SK-N-SH treated with all-trans-retinoic acid at 6 μM for 48 hours (cell line): ENCODE results near the gene MRPL9.

Source experiments
- ATAC-seq: fragments of 200-7000 bp; cut with Tn5 transposase; 3 replicates; pipeline ENCODE4 v1.9.1; 2020; ENCODE audit warnings: mild to moderate bottlenecking, moderate library complexity
- ARNTL ChIP-seq: fragments of 450-650 bp; formaldehyde crosslinking; IDR thresholded peaks from 2 replicates; pipeline ENCODE4 v1.5.0; 2020; ENCODE audit warnings: low read depth, mild to moderate bottlenecking, moderate library complexity, borderline replicate concordance
- BACH2 ChIP-seq: fragments of 250-450 bp; sonication (Bioruptor Pico); IDR thresholded peaks from 2 replicates; pipeline ENCODE4 v1.9.0; 2021; ENCODE audit warnings: mild to moderate bottlenecking, borderline replicate concordance
- CSDC2 ChIP-seq: fragments of 250-450 bp; sonication (Bioruptor Pico); IDR thresholded peaks from 2 replicates; pipeline ENCODE4 v1.5.0; 2020; ENCODE audit warnings: mild to moderate bottlenecking, moderate library complexity
- ESRRG ChIP-seq: fragments of 250-450 bp; sonication (Bioruptor Pico); IDR thresholded peaks from 2 replicates; pipeline ENCODE4 v1.6.1; 2021; ENCODE audit warnings: mild to moderate bottlenecking
- GLIS3 ChIP-seq: fragments of 250-450 bp; sonication (Bioruptor Pico); IDR thresholded peaks from 2 replicates; pipeline ENCODE4 v1.5.0; 2020; ENCODE audit warnings: mild to moderate bottlenecking, moderate library complexity
- ISL1 ChIP-seq: fragments of 250-450 bp; sonication (Bioruptor Pico); IDR thresholded peaks from 2 replicates; pipeline ENCODE4 v2.1.2; 2022; ENCODE audit warnings: mild to moderate bottlenecking, moderate library complexity
- OSR1 ChIP-seq: fragments of 250-450 bp; sonication (Bioruptor Pico); IDR thresholded peaks from 2 replicates; pipeline ENCODE4 v1.8.0; 2022; ENCODE audit warnings: moderate library complexity, mild to moderate bottlenecking, inconsistent platforms
- PPARA ChIP-seq: fragments of 250-450 bp; sonication (Bioruptor Pico); IDR thresholded peaks from 2 replicates; pipeline ENCODE4 v1.5.0; 2020; ENCODE audit warnings: mild to moderate bottlenecking, borderline replicate concordance
- RARB ChIP-seq: fragments of 250-450 bp; sonication (Bioruptor Pico); IDR thresholded peaks from 2 replicates; pipeline ENCODE4 v1.8.0; 2021; ENCODE audit warnings: mild to moderate bottlenecking, moderate library complexity
- SNAI2 ChIP-seq: fragments of 250-450 bp; sonication (Bioruptor Pico); IDR thresholded peaks from 2 replicates; pipeline ENCODE4 v1.5.0; 2020; ENCODE audit warnings: mild to moderate bottlenecking, moderate library complexity
- TOX ChIP-seq: fragments of 250-450 bp; sonication (Bioruptor Pico); IDR thresholded peaks from 2 replicates; pipeline ENCODE4 v1.8.0; 2021; ENCODE audit warnings: mild to moderate bottlenecking, moderate library complexity, borderline replicate concordance
- ZC3H10 ChIP-seq: fragments of 250-450 bp; sonication (Bioruptor Pico); IDR thresholded peaks from 2 replicates; pipeline ENCODE4 v1.5.1; 2021; ENCODE audit warnings: mild to moderate bottlenecking, moderate library complexity
- ZFP3 ChIP-seq: fragments of 250-450 bp; sonication (Bioruptor Pico); IDR thresholded peaks from 2 replicates; pipeline ENCODE4 v1.5.0; 2020; ENCODE audit warnings: mild to moderate bottlenecking, moderate library complexity
- ZFP30 ChIP-seq: fragments of 450-650 bp; formaldehyde crosslinking; IDR thresholded peaks from 2 replicates; pipeline ENCODE4 v1.5.0; 2022; ENCODE audit warnings: mild to moderate bottlenecking, moderate library complexity
- ZNF565 ChIP-seq: fragments of 450-650 bp; formaldehyde crosslinking; conservative IDR thresholded peaks from 2 replicates; pipeline ENCODE4 v1.5.0; 2020; ENCODE audit warnings: low read depth, mild to moderate bottlenecking, moderate library complexity
- ZNF8 ChIP-seq: fragments of 450-650 bp; formaldehyde crosslinking; IDR thresholded peaks from 2 replicates; pipeline ENCODE4 v1.5.0; 2020; ENCODE audit warnings: mild to moderate bottlenecking, moderate library complexity
- TF ChIP-seq, protein P1 (sequence below): fragments of 250-450 bp; sonication (Bioruptor Pico); IDR thresholded peaks from 2 replicates; pipeline ENCODE4 v1.5.0; 2020; ENCODE audit warnings: mild to moderate bottlenecking, moderate library complexity
- TF ChIP-seq, protein P2 (sequence below): fragments of 250-450 bp; sonication (Bioruptor Pico); IDR thresholded peaks from 2 replicates; pipeline ENCODE4 v1.5.1; 2021; ENCODE audit warnings: mild to moderate bottlenecking, moderate library complexity
- TF ChIP-seq, protein P3 (sequence below): fragments of 250-450 bp; sonication (Bioruptor Pico); IDR thresholded peaks from 2 replicates; pipeline ENCODE4 v1.8.0; 2021; ENCODE audit warnings: low read depth, mild to moderate bottlenecking, moderate library complexity, borderline replicate concordance
- TF ChIP-seq, protein P4 (sequence below): fragments of 250-450 bp; sonication (Bioruptor Pico); IDR thresholded peaks from 2 replicates; pipeline ENCODE4 v1.8.0; 2020; ENCODE audit warnings: mild to moderate bottlenecking, moderate library complexity, borderline replicate concordance
- TF ChIP-seq, protein P5 (sequence below): fragments of 250-450 bp; sonication (Bioruptor Pico); IDR thresholded peaks from 2 replicates; pipeline ENCODE4 v1.5.1; 2020; ENCODE audit warnings: low read depth, mild to moderate bottlenecking, moderate library complexity

MRPL9 gene

DNA sequence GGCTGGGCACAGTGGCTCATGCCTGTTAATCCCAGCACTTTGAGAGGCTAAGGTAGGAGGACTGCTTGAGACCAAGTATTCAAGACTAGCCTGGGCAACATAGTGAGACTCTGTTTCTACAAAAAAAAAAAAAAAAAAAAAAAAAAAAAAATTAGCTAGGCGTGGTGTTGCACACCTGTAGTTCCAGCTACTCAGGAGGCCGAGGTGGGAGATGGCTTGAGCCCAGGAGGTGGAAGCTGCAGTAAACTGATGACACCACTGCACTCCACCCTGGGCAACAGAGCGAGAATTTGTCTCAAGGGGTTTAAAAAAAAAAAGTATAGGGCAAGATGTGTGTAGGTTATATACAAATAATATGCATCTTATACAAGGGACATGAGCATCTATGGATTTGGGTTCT lies 24.4 kb upstream of the MRPL9 start:
- TF ChIP-seq ZFP3 (CRISPR knock-in tag), result no peak
- TF ChIP-seq, protein P1, sequence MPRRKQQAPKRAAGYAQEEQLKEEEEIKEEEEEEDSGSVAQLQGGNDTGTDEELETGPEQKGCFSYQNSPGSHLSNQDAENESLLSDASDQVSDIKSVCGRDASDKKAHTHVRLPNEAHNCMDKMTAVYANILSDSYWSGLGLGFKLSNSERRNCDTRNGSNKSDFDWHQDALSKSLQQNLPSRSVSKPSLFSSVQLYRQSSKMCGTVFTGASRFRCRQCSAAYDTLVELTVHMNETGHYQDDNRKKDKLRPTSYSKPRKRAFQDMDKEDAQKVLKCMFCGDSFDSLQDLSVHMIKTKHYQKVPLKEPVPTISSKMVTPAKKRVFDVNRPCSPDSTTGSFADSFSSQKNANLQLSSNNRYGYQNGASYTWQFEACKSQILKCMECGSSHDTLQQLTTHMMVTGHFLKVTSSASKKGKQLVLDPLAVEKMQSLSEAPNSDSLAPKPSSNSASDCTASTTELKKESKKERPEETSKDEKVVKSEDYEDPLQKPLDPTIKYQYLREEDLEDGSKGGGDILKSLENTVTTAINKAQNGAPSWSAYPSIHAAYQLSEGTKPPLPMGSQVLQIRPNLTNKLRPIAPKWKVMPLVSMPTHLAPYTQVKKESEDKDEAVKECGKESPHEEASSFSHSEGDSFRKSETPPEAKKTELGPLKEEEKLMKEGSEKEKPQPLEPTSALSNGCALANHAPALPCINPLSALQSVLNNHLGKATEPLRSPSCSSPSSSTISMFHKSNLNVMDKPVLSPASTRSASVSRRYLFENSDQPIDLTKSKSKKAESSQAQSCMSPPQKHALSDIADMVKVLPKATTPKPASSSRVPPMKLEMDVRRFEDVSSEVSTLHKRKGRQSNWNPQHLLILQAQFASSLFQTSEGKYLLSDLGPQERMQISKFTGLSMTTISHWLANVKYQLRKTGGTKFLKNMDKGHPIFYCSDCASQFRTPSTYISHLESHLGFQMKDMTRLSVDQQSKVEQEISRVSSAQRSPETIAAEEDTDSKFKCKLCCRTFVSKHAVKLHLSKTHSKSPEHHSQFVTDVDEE, result no peak
- no peak for TF ChIP-seq CSDC2 (CRISPR knock-in tag)
- TF ChIP-seq, protein P2, sequence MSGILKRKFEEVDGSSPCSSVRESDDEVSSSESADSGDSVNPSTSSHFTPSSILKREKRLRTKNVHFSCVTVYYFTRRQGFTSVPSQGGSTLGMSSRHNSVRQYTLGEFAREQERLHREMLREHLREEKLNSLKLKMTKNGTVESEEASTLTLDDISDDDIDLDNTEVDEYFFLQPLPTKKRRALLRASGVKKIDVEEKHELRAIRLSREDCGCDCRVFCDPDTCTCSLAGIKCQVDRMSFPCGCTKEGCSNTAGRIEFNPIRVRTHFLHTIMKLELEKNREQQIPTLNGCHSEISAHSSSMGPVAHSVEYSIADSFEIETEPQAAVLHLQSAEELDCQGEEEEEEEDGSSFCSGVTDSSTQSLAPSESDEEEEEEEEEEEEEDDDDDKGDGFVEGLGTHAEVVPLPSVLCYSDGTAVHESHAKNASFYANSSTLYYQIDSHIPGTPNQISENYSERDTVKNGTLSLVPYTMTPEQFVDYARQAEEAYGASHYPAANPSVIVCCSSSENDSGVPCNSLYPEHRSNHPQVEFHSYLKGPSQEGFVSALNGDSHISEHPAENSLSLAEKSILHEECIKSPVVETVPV (CRISPR knock-in tag), result no peak
- TF ChIP-seq ZC3H10, result no peak
- no peak for TF ChIP-seq ZFP30 (CRISPR knock-in tag)
- TF ChIP-seq, protein P3, sequence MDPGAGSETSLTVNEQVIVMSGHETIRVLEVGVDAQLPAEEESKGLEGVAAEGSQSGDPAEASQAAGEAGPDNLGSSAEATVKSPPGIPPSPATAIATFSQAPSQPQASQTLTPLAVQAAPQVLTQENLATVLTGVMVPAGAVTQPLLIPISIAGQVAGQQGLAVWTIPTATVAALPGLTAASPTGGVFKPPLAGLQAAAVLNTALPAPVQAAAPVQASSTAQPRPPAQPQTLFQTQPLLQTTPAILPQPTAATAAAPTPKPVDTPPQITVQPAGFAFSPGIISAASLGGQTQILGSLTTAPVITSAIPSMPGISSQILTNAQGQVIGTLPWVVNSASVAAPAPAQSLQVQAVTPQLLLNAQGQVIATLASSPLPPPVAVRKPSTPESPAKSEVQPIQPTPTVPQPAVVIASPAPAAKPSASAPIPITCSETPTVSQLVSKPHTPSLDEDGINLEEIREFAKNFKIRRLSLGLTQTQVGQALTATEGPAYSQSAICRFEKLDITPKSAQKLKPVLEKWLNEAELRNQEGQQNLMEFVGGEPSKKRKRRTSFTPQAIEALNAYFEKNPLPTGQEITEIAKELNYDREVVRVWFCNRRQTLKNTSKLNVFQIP (CRISPR knock-in tag), result no peak
- TF ChIP-seq, protein P4, sequence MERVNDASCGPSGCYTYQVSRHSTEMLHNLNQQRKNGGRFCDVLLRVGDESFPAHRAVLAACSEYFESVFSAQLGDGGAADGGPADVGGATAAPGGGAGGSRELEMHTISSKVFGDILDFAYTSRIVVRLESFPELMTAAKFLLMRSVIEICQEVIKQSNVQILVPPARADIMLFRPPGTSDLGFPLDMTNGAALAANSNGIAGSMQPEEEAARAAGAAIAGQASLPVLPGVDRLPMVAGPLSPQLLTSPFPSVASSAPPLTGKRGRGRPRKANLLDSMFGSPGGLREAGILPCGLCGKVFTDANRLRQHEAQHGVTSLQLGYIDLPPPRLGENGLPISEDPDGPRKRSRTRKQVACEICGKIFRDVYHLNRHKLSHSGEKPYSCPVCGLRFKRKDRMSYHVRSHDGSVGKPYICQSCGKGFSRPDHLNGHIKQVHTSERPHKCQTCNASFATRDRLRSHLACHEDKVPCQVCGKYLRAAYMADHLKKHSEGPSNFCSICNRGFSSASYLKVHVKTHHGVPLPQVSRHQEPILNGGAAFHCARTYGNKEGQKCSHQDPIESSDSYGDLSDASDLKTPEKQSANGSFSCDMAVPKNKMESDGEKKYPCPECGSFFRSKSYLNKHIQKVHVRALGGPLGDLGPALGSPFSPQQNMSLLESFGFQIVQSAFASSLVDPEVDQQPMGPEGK, result no peak
- no peak for TF ChIP-seq ISL1
- no peak for TF ChIP-seq ZNF8 (CRISPR knock-in tag)
- TF ChIP-seq PPARA, result no peak
- TF ChIP-seq GLIS3 (CRISPR knock-in tag), result no peak
- TF ChIP-seq SNAI2 (CRISPR knock-in tag), result no peak
- TF ChIP-seq, protein P5, sequence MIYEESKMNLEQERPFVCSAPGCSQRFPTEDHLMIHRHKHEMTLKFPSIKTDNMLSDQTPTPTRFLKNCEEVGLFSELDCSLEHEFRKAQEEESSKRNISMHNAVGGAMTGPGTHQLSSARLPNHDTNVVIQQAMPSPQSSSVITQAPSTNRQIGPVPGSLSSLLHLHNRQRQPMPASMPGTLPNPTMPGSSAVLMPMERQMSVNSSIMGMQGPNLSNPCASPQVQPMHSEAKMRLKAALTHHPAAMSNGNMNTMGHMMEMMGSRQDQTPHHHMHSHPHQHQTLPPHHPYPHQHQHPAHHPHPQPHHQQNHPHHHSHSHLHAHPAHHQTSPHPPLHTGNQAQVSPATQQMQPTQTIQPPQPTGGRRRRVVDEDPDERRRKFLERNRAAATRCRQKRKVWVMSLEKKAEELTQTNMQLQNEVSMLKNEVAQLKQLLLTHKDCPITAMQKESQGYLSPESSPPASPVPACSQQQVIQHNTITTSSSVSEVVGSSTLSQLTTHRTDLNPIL, result no peak
- no peak for TF ChIP-seq BACH2 (CRISPR knock-in tag)
- TF ChIP-seq ESRRG (CRISPR knock-in tag), result no peak
- no peak for TF ChIP-seq ARNTL (CRISPR knock-in tag)
- no peak for TF ChIP-seq TOX
- no peak for TF ChIP-seq ZNF565 (CRISPR knock-in tag)
- no peak for TF ChIP-seq OSR1 (CRISPR knock-in tag)
- no peak for ATAC-seq

DNA sequence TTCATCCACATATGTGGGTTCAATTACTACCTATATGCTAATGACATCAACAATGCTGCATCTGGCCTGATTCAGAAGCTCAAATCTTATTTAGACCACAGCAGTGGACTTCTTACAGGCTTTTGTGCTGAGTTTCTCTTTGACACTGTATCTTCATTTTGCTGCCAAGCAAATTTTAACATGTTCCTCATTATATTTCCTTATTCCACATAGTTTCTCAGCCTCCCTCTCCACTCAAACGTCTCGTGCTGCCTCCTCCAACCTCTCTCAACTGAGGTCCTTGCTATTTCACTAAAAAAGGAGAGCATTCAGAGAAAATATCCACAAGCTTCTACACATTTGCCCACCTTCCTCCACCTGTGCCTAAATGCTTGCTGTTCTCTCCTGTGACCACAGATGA lies 20.5 kb upstream of the MRPL9 start:
- no peak for ATAC-seq
- TF ChIP-seq RARB (CRISPR knock-in tag), result no peak
- TF ChIP-seq, protein P4, result no peak
- TF ChIP-seq, protein P5, result no peak
- no peak for TF ChIP-seq ARNTL (CRISPR knock-in tag)
- no peak for TF ChIP-seq ZNF8 (CRISPR knock-in tag)
- TF ChIP-seq, protein P1, result no peak
- TF ChIP-seq ZNF565 (CRISPR knock-in tag), result no peak
- TF ChIP-seq BACH2 (CRISPR knock-in tag), result no peak
- TF ChIP-seq, protein P2 (CRISPR knock-in tag), result no peak
